ENCODE measurements around the gene SOS1. TPM values are rescaled to one million over a fixed set of nuclear protein-coding genes. Genes with fewer than 3 reads are reported as not detected.

SOS1 gene
- total and polyA plus RNA-seq, 2 donors (not counting 1 experiment from before 2014, with no cell fraction given), result 24.9 to 27.6 TPM

DNA sequence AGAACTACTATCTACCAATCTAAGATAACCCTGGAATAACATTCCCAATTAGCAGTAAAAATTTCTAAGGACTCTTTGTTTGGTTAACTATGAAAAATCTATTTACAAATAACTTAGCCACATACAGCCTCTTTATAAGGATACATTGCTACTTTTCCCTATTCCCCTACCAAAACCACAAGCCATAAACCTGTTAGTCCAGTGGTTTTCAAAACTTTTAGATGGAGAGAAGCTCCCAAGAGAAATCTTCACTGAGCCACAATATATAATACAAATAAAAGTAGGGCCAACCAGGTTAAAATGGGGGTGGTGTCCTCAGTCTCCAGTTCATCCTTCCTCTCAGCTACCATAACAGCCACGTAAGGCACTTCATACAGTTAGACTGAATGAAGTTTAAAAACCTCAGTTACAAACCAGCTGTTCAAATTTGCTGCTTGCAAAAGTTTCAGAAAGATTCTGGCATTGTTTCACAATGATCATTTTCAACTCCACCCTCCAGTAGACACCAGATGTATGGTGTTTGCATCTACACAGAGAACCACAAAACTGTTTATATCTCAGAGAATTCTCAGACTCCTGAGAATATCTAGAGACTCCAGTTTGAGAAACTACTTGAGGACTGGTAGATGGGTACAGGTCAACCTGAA is 26.0 kb downstream of the SOS1 start:
- Histone ChIP-seq H3K36me3 (ENCODE audit: control insufficient read depth, insufficient read depth, low read length) (no peaks in the 10 kb centered on the region), H3K9me3 (ENCODE audit: control insufficient read depth, insufficient read depth, low read depth, low read length) (no peaks in the 10 kb centered on the region), H4K20me1 (ENCODE audit: control insufficient read depth, extremely low read depth, insufficient read depth, low read length) (no peaks in the 10 kb centered on the region), H3K79me2 (ENCODE audit: control insufficient read depth, insufficient read depth, low read length) (peaks cover 22% of the 10 kb centered on the region), H3K4me2 (ENCODE audit: extremely low read depth, insufficient read depth, low read length) (no peak overlapping the region), H3K9ac (ENCODE audit: insufficient read depth, low read length) (no peak overlapping the region), H3K27ac (ENCODE audit: insufficient read depth, low read length) (no peak overlapping the region), H3K4me3 (replicated peaks in 1 of 4; ENCODE audit: control extremely low read depth in 1 of 4, insufficient read depth in 1 of 4, low read depth in 3 of 4, low read length in 4 of 4) (no peak overlapping the region), H3K27me3 (ENCODE audit: control insufficient read depth, insufficient read depth, low read length) (no peaks in the 10 kb centered on the region), H2AFZ (ENCODE audit: low read length) (no peak overlapping the region), H3K4me1 (ENCODE audit: control insufficient read depth, extremely low read depth, insufficient read depth, low read length) (no peaks in the 10 kb centered on the region)
- DNase-seq (ENCODE audit: low read depth in 2 of 2), result peak; percentile 9 to 92
- TF ChIP-seq, protein P1, sequence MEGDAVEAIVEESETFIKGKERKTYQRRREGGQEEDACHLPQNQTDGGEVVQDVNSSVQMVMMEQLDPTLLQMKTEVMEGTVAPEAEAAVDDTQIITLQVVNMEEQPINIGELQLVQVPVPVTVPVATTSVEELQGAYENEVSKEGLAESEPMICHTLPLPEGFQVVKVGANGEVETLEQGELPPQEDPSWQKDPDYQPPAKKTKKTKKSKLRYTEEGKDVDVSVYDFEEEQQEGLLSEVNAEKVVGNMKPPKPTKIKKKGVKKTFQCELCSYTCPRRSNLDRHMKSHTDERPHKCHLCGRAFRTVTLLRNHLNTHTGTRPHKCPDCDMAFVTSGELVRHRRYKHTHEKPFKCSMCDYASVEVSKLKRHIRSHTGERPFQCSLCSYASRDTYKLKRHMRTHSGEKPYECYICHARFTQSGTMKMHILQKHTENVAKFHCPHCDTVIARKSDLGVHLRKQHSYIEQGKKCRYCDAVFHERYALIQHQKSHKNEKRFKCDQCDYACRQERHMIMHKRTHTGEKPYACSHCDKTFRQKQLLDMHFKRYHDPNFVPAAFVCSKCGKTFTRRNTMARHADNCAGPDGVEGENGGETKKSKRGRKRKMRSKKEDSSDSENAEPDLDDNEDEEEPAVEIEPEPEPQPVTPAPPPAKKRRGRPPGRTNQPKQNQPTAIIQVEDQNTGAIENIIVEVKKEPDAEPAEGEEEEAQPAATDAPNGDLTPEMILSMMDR (conservative IDR thresholded peaks at IDR 0.05 in 1 of 2, IDR thresholded peaks at IDR 0.05 in 1 of 2; ENCODE audit: low read depth in 1 of 2, low read length in 2 of 2), result no peak
- no peak for TF ChIP-seq EZH2 (IDR thresholded peaks at IDR 0.05; ENCODE audit: low read length, missing control alignments)

- Histone ChIP-seq H3K27ac (ENCODE audit: insufficient read depth, low read length) (no peak overlapping the region), H3K4me2 (ENCODE audit: extremely low read depth, insufficient read depth, low read length) (no peak overlapping the region), H4K20me1 (ENCODE audit: control insufficient read depth, extremely low read depth, insufficient read depth, low read length) (no peaks in the 10 kb centered on the region), H3K79me2 (ENCODE audit: control insufficient read depth, insufficient read depth, low read length) (peaks cover 17% of the 10 kb centered on the region), H3K4me3 (replicated peaks in 1 of 4; ENCODE audit: control extremely low read depth in 1 of 4, insufficient read depth in 1 of 4, low read depth in 3 of 4, low read length in 4 of 4) (no peak overlapping the region), H3K36me3 (ENCODE audit: control insufficient read depth, insufficient read depth, low read length) (no peaks in the 10 kb centered on the region), H3K4me1 (ENCODE audit: control insufficient read depth, extremely low read depth, insufficient read depth, low read length) (no peaks in the 10 kb centered on the region), H2AFZ (ENCODE audit: low read length) (no peak overlapping the region), H3K9ac (ENCODE audit: insufficient read depth, low read length) (no peak overlapping the region), H3K9me3 (ENCODE audit: control insufficient read depth, insufficient read depth, low read depth, low read length) (no peaks in the 10 kb centered on the region), H3K27me3 (ENCODE audit: control insufficient read depth, insufficient read depth, low read length) (no peaks in the 10 kb centered on the region)
- no peak for DNase-seq (ENCODE audit: low read depth in 2 of 2)
- TF ChIP-seq, protein P1 (conservative IDR thresholded peaks at IDR 0.05 in 1 of 2, IDR thresholded peaks at IDR 0.05 in 1 of 2; ENCODE audit: low read depth in 1 of 2, low read length in 2 of 2), result no peak
These were observed 27.5 kb downstream of the SOS1 start for GRCh38 chr2:39093218-39093898.

- Histone ChIP-seq H3K27me3 (ENCODE audit: control insufficient read depth, insufficient read depth, low read length) (no peaks in the 10 kb centered on the region), H3K9me3 (ENCODE audit: control insufficient read depth, insufficient read depth, low read depth, low read length) (no peaks in the 10 kb centered on the region), H3K4me3 (replicated peaks in 1 of 4; ENCODE audit: control extremely low read depth in 1 of 4, insufficient read depth in 1 of 4, low read depth in 3 of 4, low read length in 4 of 4) (no peak overlapping the region), H3K4me1 (ENCODE audit: control insufficient read depth, extremely low read depth, insufficient read depth, low read length) (no peaks in the 10 kb centered on the region), H3K36me3 (ENCODE audit: control insufficient read depth, insufficient read depth, low read length) (no peaks in the 10 kb centered on the region), H4K20me1 (ENCODE audit: control insufficient read depth, extremely low read depth, insufficient read depth, low read length) (no peaks in the 10 kb centered on the region), H3K9ac (ENCODE audit: insufficient read depth, low read length) (no peak overlapping the region), H3K27ac (ENCODE audit: insufficient read depth, low read length) (no peak overlapping the region), H3K4me2 (ENCODE audit: extremely low read depth, insufficient read depth, low read length) (no peak overlapping the region), H3K79me2 (ENCODE audit: control insufficient read depth, insufficient read depth, low read length) (peaks cover 12% of the 10 kb centered on the region), H2AFZ (ENCODE audit: low read length) (no peak overlapping the region)
- TF ChIP-seq, protein P1 (conservative IDR thresholded peaks at IDR 0.05 in 1 of 2, IDR thresholded peaks at IDR 0.05 in 1 of 2; ENCODE audit: low read depth in 1 of 2, low read length in 2 of 2), result no peak
- no peak for TF ChIP-seq EZH2 (IDR thresholded peaks at IDR 0.05; ENCODE audit: low read length, missing control alignments)
- no peak for DNase-seq (ENCODE audit: low read depth in 2 of 2)
These were observed 29.3 kb downstream of the SOS1 start for GRCh38 chr2:39091543-39091942.

Measured in fibroblast of lung (primary cell).